CD14-positive monocyte (primary cell): ENCODE data around the gene SOCS3. TPM values are rescaled to one million over a fixed set of nuclear protein-coding genes. Genes with fewer than 3 reads are reported as not detected.

Experiments
- DNase-seq, 3 donors: peaks; one replicate each; pipeline ENCODE4 v3.0.0-alpha.2; 2011 to 2022
- H2AFZ ChIP-seq: 2 replicates; pipeline ENCODE4 v1.6.0; 2012; ENCODE audit warnings: mild to moderate bottlenecking, low read depth, low read length, inconsistent platforms; ENCODE audit not compliant: insufficient read depth, poor library complexity, severe bottlenecking
- H3K27ac ChIP-seq, 2 donors: 1 replicate in 1 of 2; 2 replicates in 1 of 2; pipeline ENCODE4 v1.5.1; 2012 to 2013; ENCODE audit warnings: low read length in 2 of 2, control low read depth in 1 of 2, inconsistent platforms in 1 of 2, low read depth in 1 of 2, mild to moderate bottlenecking in 1 of 2
- H3K27me3 ChIP-seq, 2 donors: one replicate each; pipeline versions ENCODE4 v1.6.0 to v1.6.1; 2011 to 2013; ENCODE audit warnings: low read length in 2 of 2; ENCODE audit not compliant: control insufficient read depth in 2 of 2, insufficient read depth in 2 of 2
- H3K36me3 ChIP-seq, 2 donors: replicated peaks in 1 of 2; 1 replicate in 1 of 2; 2 replicates in 1 of 2; pipeline versions ENCODE4 v1.5.1 to v1.6.1; 2012 to 2013; ENCODE audit warnings: low read length in 2 of 2, control low read depth in 1 of 2, inconsistent platforms in 1 of 2, mild to moderate bottlenecking in 1 of 2; ENCODE audit not compliant: insufficient read depth in 2 of 2, control insufficient read depth in 1 of 2
- H3K4me1 ChIP-seq, 2 donors: 1 replicate in 1 of 2; 2 replicates in 1 of 2; pipeline versions ENCODE4 v1.5.1 to v1.6.1; 2012 to 2013; ENCODE audit warnings: low read length in 2 of 2, control low read depth in 1 of 2, inconsistent platforms in 1 of 2, mild to moderate bottlenecking in 1 of 2, moderate library complexity in 1 of 2; ENCODE audit not compliant: insufficient read depth in 2 of 2, control insufficient read depth in 1 of 2
- H3K4me2 ChIP-seq: replicated peaks from 2 replicates; pipeline ENCODE3; 2012; ENCODE audit warnings: low read length, moderate library complexity, mild to moderate bottlenecking; ENCODE audit not compliant: poor library complexity, severe bottlenecking; ENCODE audit errors: extremely low read depth
- H3K4me3 ChIP-seq, 3 experiments: fragments of 200-600 bp in 1 of 3; sonication (generic) in 1 of 3; replicated peaks in 1 of 3; 1 replicate in 2 of 3; 2 replicates in 1 of 3; pipeline ENCODE4 v1.5.1; 2011 to 2013; ENCODE audit warnings: low read length in 3 of 3, mild to moderate bottlenecking in 3 of 3, control low read depth in 2 of 3, low read depth in 2 of 3, inconsistent platforms in 1 of 3, moderate library complexity in 1 of 3
- H3K79me2 ChIP-seq: 2 replicates; pipeline ENCODE4 v1.6.0; 2012; ENCODE audit warnings: mild to moderate bottlenecking, control low read depth, inconsistent platforms, low read length, moderate library complexity; ENCODE audit not compliant: insufficient read depth
- H3K9ac ChIP-seq: 2 replicates; pipeline ENCODE4 v1.6.0; 2017; ENCODE audit warnings: low read length, mild to moderate bottlenecking; ENCODE audit not compliant: insufficient read depth, poor library complexity, severe bottlenecking
- H3K9me3 ChIP-seq, 2 donors: replicated peaks in 1 of 2; 1 replicate in 1 of 2; 2 replicates in 1 of 2; pipeline versions ENCODE4 v1.5.1 to v1.6.1; 2012 to 2013; ENCODE audit warnings: low read length in 2 of 2, control low read depth in 1 of 2; ENCODE audit not compliant: control insufficient read depth in 1 of 2, insufficient read depth in 1 of 2
- H4K20me1 ChIP-seq: 2 replicates; pipeline ENCODE4 v1.6.0; 2012; ENCODE audit warnings: mild to moderate bottlenecking, low read length, control low read depth, moderate library complexity; ENCODE audit not compliant: insufficient read depth
- H3K27ac Mint-ChIP-seq, 7 donors: one replicate each; pipeline ENCODE4 v1.8.0; 2020; ENCODE audit warnings: mild to moderate bottlenecking in 7 of 7, mixed read lengths in 7 of 7, moderate library complexity in 6 of 7, inconsistent platforms in 2 of 7
- H3K27me3 Mint-ChIP-seq, 3 donors: one replicate each; pipeline ENCODE4 v1.8.0; 2021 to 2022; ENCODE audit warnings: low read depth in 3 of 3, mild to moderate bottlenecking in 3 of 3, mixed read lengths in 3 of 3, moderate library complexity in 3 of 3, inconsistent platforms in 1 of 3
- H3K36me3 Mint-ChIP-seq, 2 donors: one replicate each; pipeline ENCODE4 v1.8.0; 2020; ENCODE audit warnings: mixed read lengths in 2 of 2, inconsistent platforms in 1 of 2, mild to moderate bottlenecking in 1 of 2
- H3K4me1 Mint-ChIP-seq: one replicate; pipeline ENCODE4 v1.8.0; 2020; ENCODE audit warnings: mild to moderate bottlenecking, mixed read lengths
- H3K4me3 Mint-ChIP-seq, 2 donors: one replicate each; pipeline ENCODE4 v1.8.0; 2020; ENCODE audit warnings: mild to moderate bottlenecking in 2 of 2, mixed read lengths in 2 of 2, moderate library complexity in 1 of 2
- H3K9me3 Mint-ChIP-seq, 7 donors: one replicate each; pipeline ENCODE4 v1.8.0; 2020 to 2022; ENCODE audit warnings: mixed read lengths in 7 of 7, mild to moderate bottlenecking in 6 of 7, moderate library complexity in 6 of 7, inconsistent platforms in 2 of 7
- WGBS: methylation state at CpG from one replicate; pipeline ENCODE4 v1.1.5; 2013; ENCODE audit warnings: missing lambda C conversion rate; ENCODE audit not compliant: insufficient coverage; 5-methylcytosine and 5-hydroxymethylcytosine counted together
- intact Hi-C, 2 donors: fragments of 100-400 bp; cut with micrococcal nuclease; formaldehyde crosslinking; loops; one replicate each; pipeline versions ENCODE4 v1.15.0 to v1.15.1; 2023
- polyA plus RNA-seq, 3 donors: library from polyadenylated mRNA; depleted of rRNA in 1 of 3; unstranded in 2 of 3; stranded (reverse) in 1 of 3; fragments of 300-500 nt in 2 of 3; fragments of >200 nt in 1 of 3; fragmentation: Illumina TruSeq in 2 of 3; gene quantifications; 1 replicate in 2 of 3; 2 replicates in 1 of 3; pipeline ENCODE4 v1.2.3, GENCODE V29; 2012 to 2021
- TF ChIP-seq, protein P1 (sequence below): fragments of 200-600 bp; IDR thresholded peaks from one replicate; pipeline ENCODE4 v1.8.0; 2022; ENCODE audit warnings: antibody characterized with exemption, mild to moderate bottlenecking

Gene SOCS3
- polyA plus RNA-seq, 3 donors, result 123 to 441 (median 144) TPM

DNA sequence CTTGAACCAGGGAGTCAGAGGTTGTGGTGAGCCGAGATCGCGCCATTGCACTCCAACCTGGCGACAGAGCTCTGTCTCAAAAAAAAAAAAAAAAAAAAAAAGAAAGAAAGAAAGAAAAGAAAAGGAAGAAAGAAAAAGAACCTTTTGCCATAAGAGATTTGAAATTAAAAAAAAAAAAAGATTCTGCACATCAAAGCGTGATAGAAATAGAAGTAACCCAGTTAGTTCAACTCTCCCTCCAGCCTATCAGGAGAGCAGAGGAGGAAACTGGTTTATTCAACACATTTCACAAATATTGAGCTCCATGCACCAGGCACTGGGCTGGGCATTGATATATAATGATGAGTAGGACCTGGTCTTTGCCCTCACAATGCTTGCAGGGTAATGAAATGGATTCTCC is 2.4 kb upstream of the SOCS3 start:
- Histone ChIP-seq H3K27me3 (peaks cover 8 to 47% of the 10 kb centered on the region in 2 donors), H3K9me3 (no peaks in the 10 kb centered on the region), H3K9ac (no peak overlapping the region), H3K4me3 (no peak overlapping the region), H3K36me3 (peaks cover 0 to 19% of the 10 kb centered on the region in 2 donors), H3K79me2 (no peaks in the 10 kb centered on the region), H4K20me1 (peaks cover 27% of the 10 kb centered on the region), H3K4me1 (peaks cover 27 to 40% of the 10 kb centered on the region in 2 donors), H3K4me2 (no peak overlapping the region), H2AFZ (no peak overlapping the region), H3K27ac (no peak overlapping the region)
- peaks cover 34% of the 10 kb centered on the region for H3K4me1 Mint-ChIP-seq
- H3K4me3 Mint-ChIP-seq, result no peak overlapping the region
- no peak for DNase-seq
- no CpG with 5 or more reads among the region's 5 CpGs for WGBS
- TF ChIP-seq, protein P1, sequence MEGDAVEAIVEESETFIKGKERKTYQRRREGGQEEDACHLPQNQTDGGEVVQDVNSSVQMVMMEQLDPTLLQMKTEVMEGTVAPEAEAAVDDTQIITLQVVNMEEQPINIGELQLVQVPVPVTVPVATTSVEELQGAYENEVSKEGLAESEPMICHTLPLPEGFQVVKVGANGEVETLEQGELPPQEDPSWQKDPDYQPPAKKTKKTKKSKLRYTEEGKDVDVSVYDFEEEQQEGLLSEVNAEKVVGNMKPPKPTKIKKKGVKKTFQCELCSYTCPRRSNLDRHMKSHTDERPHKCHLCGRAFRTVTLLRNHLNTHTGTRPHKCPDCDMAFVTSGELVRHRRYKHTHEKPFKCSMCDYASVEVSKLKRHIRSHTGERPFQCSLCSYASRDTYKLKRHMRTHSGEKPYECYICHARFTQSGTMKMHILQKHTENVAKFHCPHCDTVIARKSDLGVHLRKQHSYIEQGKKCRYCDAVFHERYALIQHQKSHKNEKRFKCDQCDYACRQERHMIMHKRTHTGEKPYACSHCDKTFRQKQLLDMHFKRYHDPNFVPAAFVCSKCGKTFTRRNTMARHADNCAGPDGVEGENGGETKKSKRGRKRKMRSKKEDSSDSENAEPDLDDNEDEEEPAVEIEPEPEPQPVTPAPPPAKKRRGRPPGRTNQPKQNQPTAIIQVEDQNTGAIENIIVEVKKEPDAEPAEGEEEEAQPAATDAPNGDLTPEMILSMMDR, result no peak
- peaks cover 39 to 65% (median 59%) of the 10 kb centered on the region in 3 donors for H3K27me3 Mint-ChIP-seq
- no peak overlapping the region for H3K27ac Mint-ChIP-seq
- peaks cover 0 to 17% (median 12%) of the 10 kb centered on the region in 7 donors for H3K9me3 Mint-ChIP-seq
- peaks cover 16 to 17% of the 10 kb centered on the region in 2 donors for H3K36me3 Mint-ChIP-seq
- intact Hi-C loops, result loop anchor here (5.0 kb wide), 4 partner anchors 35 to 75 kb away; no protein-coding TSS in a partner anchor

DNA sequence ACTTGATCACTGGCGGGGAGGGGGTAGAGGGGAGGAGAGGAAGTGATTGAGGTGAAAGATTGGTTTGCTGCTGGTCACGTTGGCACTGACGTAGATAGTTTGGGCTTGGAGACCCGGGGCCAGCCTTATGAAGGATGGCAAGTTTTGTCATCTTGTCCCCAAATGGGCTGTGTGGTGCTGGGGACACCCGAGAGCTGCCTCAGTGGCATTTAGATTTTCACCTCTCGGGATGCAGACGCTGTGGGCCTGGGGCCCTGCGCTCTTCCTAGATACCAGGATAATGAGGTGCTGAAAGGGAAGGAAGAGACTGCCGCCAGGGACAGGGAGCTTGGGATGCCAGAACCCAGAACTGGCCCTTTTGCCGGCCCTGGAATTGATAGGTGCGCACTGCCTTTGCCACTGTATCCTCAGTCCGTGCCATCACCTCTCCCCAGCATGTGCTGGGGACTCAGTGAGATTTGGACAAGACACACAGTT is 1.4 kb upstream of the SOCS3 start:
- TF ChIP-seq, protein P1, result no peak
- peak in 1 of 3 donors; percentile 17 for DNase-seq
- H2AFZ ChIP-seq, result no peak overlapping the region
- H4K20me1 ChIP-seq, result peaks cover 32% of the 10 kb centered on the region
- intact Hi-C loops, result loop anchor here (2.0 to 5.0 kb wide), 5 partner anchors 14 to 74 kb away; no protein-coding TSS in a partner anchor
- Mint-ChIP-seq H3K27me3 (peaks cover 37 to 65% (median 56%) of the 10 kb centered on the region in 3 donors), H3K4me1 (peaks cover 42% of the 10 kb centered on the region), H3K4me3 (peak overlapping the region in 1 of 2 donors; percentile 59), H3K27ac (peak overlapping the region in 5 of 7 donors; percentile 57 to 96 (median 90)), H3K36me3 (peaks cover 21 to 22% of the 10 kb centered on the region in 2 donors), H3K9me3 (peaks cover 0 to 17% (median 14%) of the 10 kb centered on the region in 7 donors)
- peaks cover 0 to 19% of the 10 kb centered on the region in 2 donors for H3K36me3 ChIP-seq
- H3K27me3 ChIP-seq, result peaks cover 8 to 46% of the 10 kb centered on the region in 2 donors
- H3K4me2 ChIP-seq, result peak overlapping the region; percentile 93
- WGBS, result 70% methylated on average over 11 of the region's 12 CpGs
- no peaks in the 10 kb centered on the region for H3K9me3 ChIP-seq
- H3K27ac ChIP-seq, result no peak overlapping the region
- peaks cover 35 to 48% of the 10 kb centered on the region in 2 donors for H3K4me1 ChIP-seq
- no peak overlapping the region for H3K4me3 ChIP-seq
- no peaks in the 10 kb centered on the region for H3K79me2 ChIP-seq
- H3K9ac ChIP-seq, result no peak overlapping the region
